Loucy (cell line): Measurements from ENCODE around the gene PPFIBP1.

Source experiments
- H2AFZ ChIP-seq: fragments of 200-600 bp; sonication (generic); 2 replicates; pipeline ENCODE4 v1.6.0; 2016; ENCODE audit warnings: antibody characterized with exemption, mild to moderate bottlenecking, low read length, moderate library complexity
- H3F3A ChIP-seq: fragments of 200-600 bp; 2 replicates; pipeline ENCODE4 v1.6.0; 2016; ENCODE audit warnings: antibody characterized with exemption, low read depth, mild to moderate bottlenecking
- H3K27me3 ChIP-seq: fragments of 200-600 bp; sonication (generic); 2 replicates; pipeline ENCODE4 v1.6.1; 2014; ENCODE audit warnings: low read length, mild to moderate bottlenecking; ENCODE audit not compliant: insufficient read depth, poor library complexity, severe bottlenecking
- H3K36me3 ChIP-seq: fragments of 200-600 bp; sonication (generic); 2 replicates; pipeline ENCODE4 v1.6.1; 2016; ENCODE audit warnings: low read length; ENCODE audit not compliant: insufficient read depth
- H3K4me1 ChIP-seq: fragments of 200-600 bp; sonication (generic); 2 replicates; pipeline ENCODE4 v1.5.1; 2014; ENCODE audit warnings: low read length, mild to moderate bottlenecking; ENCODE audit not compliant: insufficient read depth, poor library complexity, severe bottlenecking
- H3K4me2 ChIP-seq: fragments of 200-600 bp; sonication (generic); 2 replicates; pipeline ENCODE4 v1.6.0; 2014; ENCODE audit warnings: antibody characterized with exemption, low read length, low read depth, mild to moderate bottlenecking; ENCODE audit not compliant: poor library complexity, severe bottlenecking
- H3K4me3 ChIP-seq: fragments of 200-600 bp; sonication (generic); 2 replicates; pipeline ENCODE4 v1.5.1; 2014; ENCODE audit warnings: low read length, mild to moderate bottlenecking, mixed read lengths; ENCODE audit not compliant: poor library complexity, severe bottlenecking
- H3K79me2 ChIP-seq: fragments of 200-600 bp; sonication (generic); 2 replicates; pipeline ENCODE4 v1.6.1; 2014; ENCODE audit warnings: low read length; ENCODE audit not compliant: insufficient read depth
- H3K9ac ChIP-seq: fragments of 200-600 bp; sonication (generic); 2 replicates; pipeline ENCODE4 v1.6.0; 2014; ENCODE audit warnings: mild to moderate bottlenecking, low read depth, low read length, moderate library complexity; ENCODE audit not compliant: poor library complexity, severe bottlenecking
- H3K9me2 ChIP-seq: fragments of 200-600 bp; sonication (generic); replicated peaks from 2 replicates; pipeline ENCODE4 v1.6.1; 2016; ENCODE audit warnings: low read depth, low read length, mixed read lengths
- H3K9me3 ChIP-seq: fragments of 200-600 bp; sonication (generic); 2 replicates; pipeline ENCODE4 v1.6.1; 2014; ENCODE audit warnings: mild to moderate bottlenecking, antibody characterized with exemption, low read length, low read depth; ENCODE audit not compliant: insufficient read depth
- H4K20me1 ChIP-seq: fragments of 200-600 bp; sonication (generic); 2 replicates; pipeline ENCODE4 v1.6.0; 2014; ENCODE audit warnings: antibody characterized with exemption, low read length, mild to moderate bottlenecking; ENCODE audit not compliant: insufficient read depth, poor library complexity, severe bottlenecking
- EZH2phosphoT487 ChIP-seq: fragments of 200-600 bp; IDR thresholded peaks from 2 replicates; pipeline ENCODE4 v1.6.1; 2018; ENCODE audit warnings: antibody characterized with exemption, mild to moderate bottlenecking, moderate library complexity, borderline replicate concordance
- TF ChIP-seq, protein P1 (sequence below): fragments of 200-600 bp; sonication (generic); conservative IDR thresholded peaks from 2 replicates; pipeline ENCODE4 v1.5.1; 2014; ENCODE audit warnings: mild to moderate bottlenecking, antibody characterized with exemption, low read length

The PPFIBP1 gene

DNA sequence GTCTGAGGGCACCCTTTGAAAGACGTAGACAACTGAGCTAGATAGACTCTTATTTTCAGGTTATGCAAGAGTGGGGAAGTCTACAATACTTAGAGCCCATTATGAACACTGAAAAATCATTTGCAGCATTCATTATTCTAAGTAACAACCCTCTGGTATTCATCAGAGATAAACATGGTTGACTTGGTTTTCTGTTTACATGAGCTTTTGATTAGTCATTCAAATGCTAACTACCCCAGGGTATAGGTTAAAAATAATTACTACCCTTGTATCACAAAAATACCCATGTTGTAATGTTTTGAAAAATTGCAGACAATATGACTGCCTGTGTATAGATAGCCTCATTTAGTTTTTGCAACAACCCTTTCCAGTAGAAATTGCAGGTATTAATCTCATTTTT lies 78.5 kb downstream of the PPFIBP1 start:
- H3K4me1 ChIP-seq, result no peaks in the 10 kb centered on the region
- no peak overlapping the region for H3K4me3 ChIP-seq
- TF ChIP-seq EZH2phosphoT487, result no peak
- TF ChIP-seq, protein P1, sequence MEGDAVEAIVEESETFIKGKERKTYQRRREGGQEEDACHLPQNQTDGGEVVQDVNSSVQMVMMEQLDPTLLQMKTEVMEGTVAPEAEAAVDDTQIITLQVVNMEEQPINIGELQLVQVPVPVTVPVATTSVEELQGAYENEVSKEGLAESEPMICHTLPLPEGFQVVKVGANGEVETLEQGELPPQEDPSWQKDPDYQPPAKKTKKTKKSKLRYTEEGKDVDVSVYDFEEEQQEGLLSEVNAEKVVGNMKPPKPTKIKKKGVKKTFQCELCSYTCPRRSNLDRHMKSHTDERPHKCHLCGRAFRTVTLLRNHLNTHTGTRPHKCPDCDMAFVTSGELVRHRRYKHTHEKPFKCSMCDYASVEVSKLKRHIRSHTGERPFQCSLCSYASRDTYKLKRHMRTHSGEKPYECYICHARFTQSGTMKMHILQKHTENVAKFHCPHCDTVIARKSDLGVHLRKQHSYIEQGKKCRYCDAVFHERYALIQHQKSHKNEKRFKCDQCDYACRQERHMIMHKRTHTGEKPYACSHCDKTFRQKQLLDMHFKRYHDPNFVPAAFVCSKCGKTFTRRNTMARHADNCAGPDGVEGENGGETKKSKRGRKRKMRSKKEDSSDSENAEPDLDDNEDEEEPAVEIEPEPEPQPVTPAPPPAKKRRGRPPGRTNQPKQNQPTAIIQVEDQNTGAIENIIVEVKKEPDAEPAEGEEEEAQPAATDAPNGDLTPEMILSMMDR, result no peak
- H2AFZ ChIP-seq, result no peak overlapping the region
- peaks cover 10% of the 10 kb centered on the region; the same call in 1 of the 2 replicates for H3K9me3 ChIP-seq
- peaks cover 4% of the 10 kb centered on the region; the same call in 1 of the 2 replicates for H3K36me3 ChIP-seq
- no peaks in the 10 kb centered on the region for H3K9me2 ChIP-seq
- no peak overlapping the region for H3K4me2 ChIP-seq
- no peaks in the 10 kb centered on the region for H3F3A ChIP-seq
- H3K9ac ChIP-seq, result no peak overlapping the region
- H3K79me2 ChIP-seq, result no peaks in the 10 kb centered on the region
- no peaks in the 10 kb centered on the region for H4K20me1 ChIP-seq
- no peaks in the 10 kb centered on the region for H3K27me3 ChIP-seq

DNA sequence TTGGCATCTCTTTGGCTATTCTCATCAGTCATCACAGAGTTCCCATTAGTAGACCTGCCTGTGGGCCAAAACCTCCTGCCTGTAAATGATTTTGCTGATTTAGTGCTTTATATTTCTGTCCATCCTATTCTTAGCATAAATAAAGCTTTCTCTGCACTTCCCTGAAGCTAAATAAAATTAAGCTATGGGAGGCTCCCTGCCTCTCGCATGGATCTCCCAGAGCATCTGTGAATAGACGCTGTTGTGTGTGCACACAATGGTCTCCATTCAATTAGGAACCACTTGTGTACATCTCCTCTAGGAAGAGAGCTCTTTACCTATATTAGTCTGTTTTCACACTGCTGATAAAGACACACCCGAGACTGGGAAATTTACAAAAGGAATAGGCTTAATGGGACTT lies 80.4 kb downstream of the PPFIBP1 start:
- Histone ChIP-seq H4K20me1 (no peaks in the 10 kb centered on the region), H3K36me3 (no peaks in the 10 kb centered on the region), H3K9ac (no peak overlapping the region), H3K4me1 (no peaks in the 10 kb centered on the region), H2AFZ (no peak overlapping the region), H3K27me3 (no peaks in the 10 kb centered on the region), H3K4me3 (no peak overlapping the region), H3K4me2 (no peak overlapping the region), H3K9me3 (peaks cover 4% of the 10 kb centered on the region; the same call in 1 of the 2 replicates), H3F3A (no peaks in the 10 kb centered on the region), H3K79me2 (no peaks in the 10 kb centered on the region), H3K9me2 (no peaks in the 10 kb centered on the region)
- no peak for TF ChIP-seq EZH2phosphoT487
- TF ChIP-seq, protein P1, result no peak

DNA sequence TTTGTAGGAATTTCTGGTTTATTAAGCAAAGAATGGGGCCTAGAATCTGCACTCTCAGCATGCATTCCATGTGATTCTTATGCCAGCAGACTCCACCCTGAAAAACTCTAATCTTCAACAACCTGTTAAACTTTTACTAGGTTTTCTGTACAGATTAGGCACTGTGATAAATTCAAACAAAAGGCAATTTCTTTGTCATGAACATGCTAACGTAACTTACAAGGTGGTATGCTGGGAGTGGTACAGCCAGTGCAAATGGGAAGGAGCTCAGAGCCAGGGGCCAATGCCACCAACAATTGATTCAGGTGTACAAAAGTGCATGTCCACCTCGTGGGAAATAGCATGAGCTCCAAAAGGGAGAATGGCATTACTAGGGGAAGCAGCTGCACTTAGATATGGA lies 83.0 kb downstream of the PPFIBP1 start:
- no peaks in the 10 kb centered on the region for H3K27me3 ChIP-seq
- H4K20me1 ChIP-seq, result no peaks in the 10 kb centered on the region
- H3K9ac ChIP-seq, result no peak overlapping the region
- H3K9me2 ChIP-seq, result no peaks in the 10 kb centered on the region
- no peak overlapping the region for H3K4me2 ChIP-seq
- peaks cover 4% of the 10 kb centered on the region; the same call in 1 of the 2 replicates for H3K9me3 ChIP-seq
- no peaks in the 10 kb centered on the region for H3K4me1 ChIP-seq
- H2AFZ ChIP-seq, result no peak overlapping the region
- no peak overlapping the region for H3K4me3 ChIP-seq
- no peak for TF ChIP-seq EZH2phosphoT487
- TF ChIP-seq, protein P1, result no peak
- no peaks in the 10 kb centered on the region for H3F3A ChIP-seq
- H3K79me2 ChIP-seq, result no peaks in the 10 kb centered on the region
- H3K36me3 ChIP-seq, result no peaks in the 10 kb centered on the region
